Measurements from ENCODE around the gene IFT52. TPM values are rescaled to one million over a fixed set of nuclear protein-coding genes. Genes with fewer than 3 reads are reported as not detected.

Gene IFT52
- total RNA-seq, 1 experiment from 2014 or later = 32.5 TPM

Other genes with a start within 250 kb of the IFT52 start
- 37.8 and 44.3 TPM in 2 replicates for gene SRSF6, start 133.0 kb upstream of the IFT52 start, total RNA-seq (2014; rRNA removed; shearing (Covaris generic))
- not detected in 2 replicates for gene L3MBTL1, start 83.2 kb upstream of the IFT52 start, total RNA-seq (2014; rRNA removed; shearing (Covaris generic))
- not detected in 2 replicates for gene SGK2, start 31.9 kb upstream of the IFT52 start, total RNA-seq (2014; rRNA removed; shearing (Covaris generic))
- gene MYBL2, start 76.2 kb downstream of the IFT52 start, total RNA-seq (2014; rRNA removed; shearing (Covaris generic)) = 73.6 and 80.8 TPM in 2 replicates
- gene GTSF1L, start 136.1 kb downstream of the IFT52 start, total RNA-seq (2014; rRNA removed; shearing (Covaris generic)) = not detected in 2 replicates